H9 (cell line): ENCODE measurements around the gene OSBPL1A. TPM values are rescaled to one million over a fixed set of nuclear protein-coding genes. Genes with fewer than 3 reads are reported as not detected.

Experiments
- DNase-seq: peaks from one replicate; pipeline ENCODE4 v3.0.0-alpha.2; 2017
- H2AFZ ChIP-seq: one replicate; pipeline ENCODE4 v1.6.1; 2013; ENCODE audit warnings: mild to moderate bottlenecking, low read length, control low read depth, moderate library complexity
- H2AK5ac ChIP-seq: 2 replicates; pipeline ENCODE4 v1.6.1; 2013; ENCODE audit warnings: low read length, control low read depth, mixed read lengths; ENCODE audit not compliant: insufficient read length
- H2BK120ac ChIP-seq: one replicate; pipeline ENCODE4 v1.6.1; 2013; ENCODE audit warnings: low read depth, mild to moderate bottlenecking, low read length, control low read depth, inconsistent platforms; ENCODE audit not compliant: poor library complexity, severe bottlenecking
- H2BK12ac ChIP-seq: 2 replicates; pipeline ENCODE4 v1.6.1; 2013; ENCODE audit warnings: low read length, control low read depth, mixed read lengths, low read depth; ENCODE audit not compliant: insufficient read length
- H2BK15ac ChIP-seq: 2 replicates; pipeline ENCODE4 v1.6.1; 2013; ENCODE audit warnings: low read depth, low read length, control low read depth
- H2BK20ac ChIP-seq: one replicate; pipeline ENCODE4 v1.6.1; 2013; ENCODE audit warnings: low read depth, mild to moderate bottlenecking, low read length, control low read depth, inconsistent platforms; ENCODE audit not compliant: poor library complexity, severe bottlenecking
- H2BK5ac ChIP-seq: 2 replicates; pipeline ENCODE4 v1.6.1; 2013; ENCODE audit warnings: low read length, control low read depth, mixed read lengths; ENCODE audit not compliant: insufficient read length
- H3K14ac ChIP-seq: 2 replicates; pipeline ENCODE4 v1.6.1; 2013; ENCODE audit warnings: low read length, control low read depth; ENCODE audit not compliant: insufficient read depth
- H3K18ac ChIP-seq: 2 replicates; pipeline ENCODE4 v1.6.1; 2013; ENCODE audit warnings: low read depth, mild to moderate bottlenecking, mixed read lengths, low read length, control low read depth; ENCODE audit not compliant: insufficient read length
- H3K23ac ChIP-seq: 2 replicates; pipeline ENCODE4 v1.6.1; 2013; ENCODE audit warnings: low read length, control low read depth, mixed read lengths, low read depth; ENCODE audit not compliant: insufficient read length
- H3K23me2 ChIP-seq: 2 replicates; pipeline ENCODE4 v1.6.1; 2013; ENCODE audit warnings: low read depth, mild to moderate bottlenecking, mixed read lengths, low read length, control low read depth; ENCODE audit not compliant: insufficient read length, poor library complexity, severe bottlenecking
- H3K27ac ChIP-seq: 2 replicates; pipeline ENCODE4 v1.5.1; 2013; ENCODE audit warnings: low read length, control low read depth, mixed read lengths, low read depth; ENCODE audit not compliant: insufficient read length
- H3K27me3 ChIP-seq: 2 replicates; pipeline ENCODE4 v1.6.1; 2013; ENCODE audit warnings: low read length, control low read depth, inconsistent platforms; ENCODE audit not compliant: insufficient read depth
- H3K4ac ChIP-seq: 2 replicates; pipeline ENCODE4 v1.6.1; 2013; ENCODE audit warnings: low read depth, mild to moderate bottlenecking, control low read depth, inconsistent platforms, low read length, moderate library complexity
- H3K4me1 ChIP-seq: 2 replicates; pipeline ENCODE4 v1.6.1; 2013; ENCODE audit warnings: low read length, control low read depth, inconsistent platforms; ENCODE audit not compliant: insufficient read depth
- H3K4me2 ChIP-seq: 2 replicates; pipeline ENCODE4 v1.6.1; 2013; ENCODE audit warnings: low read length, control low read depth, mixed read lengths; ENCODE audit not compliant: insufficient read length, insufficient read depth
- H3K56ac ChIP-seq: 2 replicates; pipeline ENCODE4 v1.6.1; 2013; ENCODE audit warnings: low read depth, mild to moderate bottlenecking, mixed read lengths, low read length, control low read depth; ENCODE audit not compliant: insufficient read length
- H3K79me1 ChIP-seq: 2 replicates; pipeline ENCODE4 v1.6.1; 2013; ENCODE audit warnings: low read depth, mild to moderate bottlenecking, moderate library complexity, low read length, control low read depth, inconsistent platforms; ENCODE audit not compliant: insufficient read depth, poor library complexity, severe bottlenecking
- H3K79me2 ChIP-seq: 2 replicates; pipeline ENCODE4 v1.6.1; 2013; ENCODE audit warnings: low read length, control low read depth, inconsistent platforms; ENCODE audit not compliant: insufficient read depth
- H3K9ac ChIP-seq: 2 replicates; pipeline ENCODE4 v1.6.1; 2013; ENCODE audit warnings: low read length, control low read depth, mixed read lengths; ENCODE audit not compliant: insufficient read length; ENCODE audit errors: extremely low read depth
- H3K9me3 ChIP-seq: one replicate; pipeline ENCODE4 v1.6.1; 2013; ENCODE audit warnings: low read depth, low read length, inconsistent platforms; ENCODE audit not compliant: control insufficient read depth
- H3T11ph ChIP-seq: one replicate; pipeline ENCODE4 v1.6.1; 2013; ENCODE audit warnings: mild to moderate bottlenecking, low read length, control low read depth, inconsistent platforms
- H4K20me1 ChIP-seq: one replicate; pipeline ENCODE4 v1.6.1; 2013; ENCODE audit not compliant: control insufficient read depth, insufficient read length, insufficient read depth
- H4K5ac ChIP-seq: 2 replicates; pipeline ENCODE4 v1.6.1; 2013; ENCODE audit warnings: low read depth, mild to moderate bottlenecking, mixed read lengths, low read length, control low read depth; ENCODE audit not compliant: insufficient read length
- H4K8ac ChIP-seq: replicated peaks from 2 replicates; pipeline ENCODE4 v1.6.1; 2013; ENCODE audit warnings: low read length, control low read depth, mixed read lengths, low read depth; ENCODE audit not compliant: insufficient read length
- H4K91ac ChIP-seq: 2 replicates; pipeline ENCODE4 v1.6.1; 2013; ENCODE audit warnings: low read depth, mild to moderate bottlenecking, moderate library complexity, mixed read lengths, low read length, control low read depth; ENCODE audit not compliant: insufficient read length
- H3K27ac Mint-ChIP-seq, 3 experiments: 2 replicates in 2 of 3; 3 replicates in 1 of 3; pipeline ENCODE4 v1.8.0; 2020 to 2021; ENCODE audit warnings: mixed read lengths in 3 of 3, mild to moderate bottlenecking in 1 of 3, moderate library complexity in 1 of 3
- H3K27me3 Mint-ChIP-seq: 2 replicates; pipeline ENCODE4 v1.8.0; 2021; ENCODE audit warnings: low read depth, mild to moderate bottlenecking, moderate library complexity, mixed read lengths
- H3K36me3 Mint-ChIP-seq, 3 experiments: 2 replicates in 2 of 3; 3 replicates in 1 of 3; pipeline ENCODE4 v1.8.0; 2020 to 2021; ENCODE audit warnings: low read depth in 3 of 3, mixed read lengths in 3 of 3; ENCODE audit not compliant: insufficient read depth in 1 of 3
- H3K4me1 Mint-ChIP-seq, 2 experiments: 2 replicates each; pipeline ENCODE4 v1.8.0; 2020; ENCODE audit warnings: mixed read lengths in 2 of 2
- H3K4me3 Mint-ChIP-seq, 2 experiments: 2 replicates in 1 of 2; 3 replicates in 1 of 2; pipeline ENCODE4 v1.8.0; 2020 to 2021; ENCODE audit warnings: mild to moderate bottlenecking in 2 of 2, mixed read lengths in 2 of 2, moderate library complexity in 1 of 2
- H3K9me3 Mint-ChIP-seq, 2 experiments: 2 replicates in 1 of 2; 3 replicates in 1 of 2; pipeline ENCODE4 v1.8.0; 2020; ENCODE audit warnings: mild to moderate bottlenecking in 2 of 2, mixed read lengths in 2 of 2, moderate library complexity in 1 of 2
- total RNA-seq: library from RNA; stranded (reverse); gene quantifications from 2 replicates; pipeline ENCODE4 v1.2.1, GENCODE V29; 2021
- TF ChIP-seq, protein P1 (sequence below): fragments of 200-600 bp; sonication (generic); conservative IDR thresholded peaks from 3 replicates; pipeline ENCODE4 v1.8.0; 2021; ENCODE audit warnings: antibody characterized with exemption, mild to moderate bottlenecking

OSBPL1A gene
- total RNA-seq, 1 experiment from 2014 or later: 33.9 TPM

DNA sequence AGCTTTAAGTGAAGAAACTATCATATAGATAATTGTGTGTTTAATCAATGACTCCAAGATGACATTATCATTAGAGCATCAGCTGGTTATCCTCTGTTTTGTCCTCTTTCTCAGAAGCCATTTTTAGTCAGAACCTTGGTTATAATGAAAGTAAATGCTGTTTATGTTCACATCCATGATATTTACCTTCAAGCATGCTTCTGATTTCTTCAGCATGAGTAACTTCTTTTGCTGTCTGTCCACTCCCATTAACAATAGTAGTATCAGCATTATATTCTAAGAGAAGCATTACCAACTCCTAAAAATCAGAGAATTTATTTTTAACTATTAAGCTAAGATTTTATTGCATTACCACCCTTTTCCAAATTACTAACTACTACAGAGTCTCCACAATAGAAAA is 56.3 kb downstream of the OSBPL1A start:
- Histone ChIP-seq H2BK15ac (no peak overlapping the region), H3K18ac (no peak overlapping the region), H3K9ac (no peak overlapping the region), H3K27me3 (no peaks in the 10 kb centered on the region), H3K9me3 (no peaks in the 10 kb centered on the region), H4K20me1 (no peaks in the 10 kb centered on the region), H3T11ph (no peak overlapping the region), H3K14ac (no peak overlapping the region), H4K91ac (no peak overlapping the region), H3K23ac (no peak overlapping the region), H4K8ac (no peak overlapping the region), H3K79me2 (no peaks in the 10 kb centered on the region), H2AK5ac (no peak overlapping the region), H2AFZ (no peak overlapping the region), H3K23me2 (no peaks in the 10 kb centered on the region), H3K4me1 (no peaks in the 10 kb centered on the region), H2BK120ac (no peak overlapping the region), H2BK5ac (no peak overlapping the region), H3K4me2 (no peak overlapping the region), H3K27ac (no peak overlapping the region), H4K5ac (no peak overlapping the region), H2BK20ac (no peak overlapping the region), H3K79me1 (no peaks in the 10 kb centered on the region), H3K56ac (no peak overlapping the region), H3K4ac (no peak overlapping the region), H2BK12ac (no peak overlapping the region)
- H3K9me3 Mint-ChIP-seq: no peaks in the 10 kb centered on the region
- no peaks in the 10 kb centered on the region for H3K27me3 Mint-ChIP-seq
- TF ChIP-seq, protein P1, sequence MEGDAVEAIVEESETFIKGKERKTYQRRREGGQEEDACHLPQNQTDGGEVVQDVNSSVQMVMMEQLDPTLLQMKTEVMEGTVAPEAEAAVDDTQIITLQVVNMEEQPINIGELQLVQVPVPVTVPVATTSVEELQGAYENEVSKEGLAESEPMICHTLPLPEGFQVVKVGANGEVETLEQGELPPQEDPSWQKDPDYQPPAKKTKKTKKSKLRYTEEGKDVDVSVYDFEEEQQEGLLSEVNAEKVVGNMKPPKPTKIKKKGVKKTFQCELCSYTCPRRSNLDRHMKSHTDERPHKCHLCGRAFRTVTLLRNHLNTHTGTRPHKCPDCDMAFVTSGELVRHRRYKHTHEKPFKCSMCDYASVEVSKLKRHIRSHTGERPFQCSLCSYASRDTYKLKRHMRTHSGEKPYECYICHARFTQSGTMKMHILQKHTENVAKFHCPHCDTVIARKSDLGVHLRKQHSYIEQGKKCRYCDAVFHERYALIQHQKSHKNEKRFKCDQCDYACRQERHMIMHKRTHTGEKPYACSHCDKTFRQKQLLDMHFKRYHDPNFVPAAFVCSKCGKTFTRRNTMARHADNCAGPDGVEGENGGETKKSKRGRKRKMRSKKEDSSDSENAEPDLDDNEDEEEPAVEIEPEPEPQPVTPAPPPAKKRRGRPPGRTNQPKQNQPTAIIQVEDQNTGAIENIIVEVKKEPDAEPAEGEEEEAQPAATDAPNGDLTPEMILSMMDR: no peak
- no peak overlapping the region for H3K27ac Mint-ChIP-seq
- H3K4me1 Mint-ChIP-seq: no peaks in the 10 kb centered on the region
- H3K4me3 Mint-ChIP-seq: no peak overlapping the region
- DNase-seq: no peak
- no peaks in the 10 kb centered on the region for H3K36me3 Mint-ChIP-seq
